Right lobe of liver (tissue), 6 donors: ENCODE results near the gene ERN1. TPM values are rescaled to one million over a fixed set of nuclear protein-coding genes. Genes with fewer than 3 reads are reported as not detected.

Source experiments
- ATAC-seq, 4 donors: fragments of 200-7000 bp; cut with Tn5 transposase; one replicate each; pipeline ENCODE4 v1.9.1; 2020; ENCODE audit warnings: mild to moderate bottlenecking in 4 of 4, moderate library complexity in 4 of 4
- DNase-seq, 3 donors: peaks; one replicate each; pipeline ENCODE4 v3.0.0-alpha.2; 2020
- H3K27ac ChIP-seq, 3 donors: fragments of 200-600 bp; one replicate each; pipeline ENCODE4 v1.8.0; 2022
- H3K27me3 ChIP-seq, 2 donors: fragments of 200-600 bp; one replicate each; pipeline ENCODE4 v1.8.0; 2022
- H3K36me3 ChIP-seq, 4 donors: fragments of 200-600 bp; sonication (generic) in 1 of 4; one replicate each; pipeline versions ENCODE4 v1.5.1 to v1.8.0; 2017 to 2022; ENCODE audit warnings: control low read depth in 1 of 4
- H3K4me1 ChIP-seq, 4 donors: fragments of 200-600 bp; sonication (generic) in 1 of 4; one replicate each; pipeline versions ENCODE4 v1.5.1 to v1.8.0; 2017 to 2022; ENCODE audit warnings: control low read depth in 1 of 4
- H3K4me3 ChIP-seq, 3 donors: fragments of 200-600 bp; one replicate each; pipeline ENCODE4 v1.8.0; 2022
- H3K9me3 ChIP-seq, 4 donors: fragments of 200-600 bp; sonication (generic) in 1 of 4; one replicate each; pipeline versions ENCODE4 v1.5.1 to v1.8.0; 2017 to 2022; ENCODE audit warnings: control low read depth in 1 of 4
- POLR2A ChIP-seq: fragments of 450-650 bp; IDR thresholded peaks from one replicate; pipeline ENCODE4 v1.6.1; 2017; ENCODE audit warnings: antibody characterized with exemption, mild to moderate bottlenecking
- WGBS: methylation state at CpG from one replicate; pipeline ENCODE4 v1.1.6; 2018; ENCODE audit warnings: low coverage, low lambda C conversion rate; ENCODE audit not compliant: insufficient coverage; ENCODE audit errors: missing lambda C conversion rate; 5-methylcytosine and 5-hydroxymethylcytosine counted together
- intact Hi-C, 2 donors: fragments of 100-400 bp; cut with DNase I; formaldehyde crosslinking; loops; one replicate each; pipeline versions ENCODE4 v1.11.2 to v1.14.1; 2022
- total RNA-seq, 6 experiments: library from RNA; depleted of rRNA in 2 of 6; stranded (reverse); fragments of >200 nt in 2 of 6; fragmentation: NEBNext Ultra II Directional in 3 of 6; extraction: Animal tissue kit (Norgen Biotek cat#: 25700) in 3 of 6; gene quantifications; one replicate each; pipeline versions ENCODE4 v1.1.0 to v1.2.4, GENCODE V29; 2016 to 2023
- TF ChIP-seq, protein P1 (sequence below), 4 donors: fragments of 200-600 bp in 3 of 4; fragments of 450-650 bp in 1 of 4; IDR thresholded peaks; one replicate each; pipeline versions ENCODE4 v1.5.1 to v1.8.0; 2016 to 2022; ENCODE audit warnings: antibody characterized with exemption in 4 of 4, mild to moderate bottlenecking in 2 of 4
- donor health status: DM: no; HTN: yes; CAD: no.
- donor health status: DM: no; HTN: no; CAD: no.
- donor health status: DM: no; HTN: no; CAD: no.
- donor health status: DM: no; HTN: yes; CAD: no.
- donor health status: DM: no; HTN: yes; CAD: no.

The ERN1 gene
- total RNA-seq, 6 experiments from 2014 or later, result 22.7 to 47.6 (median 28.7) TPM

DNA sequence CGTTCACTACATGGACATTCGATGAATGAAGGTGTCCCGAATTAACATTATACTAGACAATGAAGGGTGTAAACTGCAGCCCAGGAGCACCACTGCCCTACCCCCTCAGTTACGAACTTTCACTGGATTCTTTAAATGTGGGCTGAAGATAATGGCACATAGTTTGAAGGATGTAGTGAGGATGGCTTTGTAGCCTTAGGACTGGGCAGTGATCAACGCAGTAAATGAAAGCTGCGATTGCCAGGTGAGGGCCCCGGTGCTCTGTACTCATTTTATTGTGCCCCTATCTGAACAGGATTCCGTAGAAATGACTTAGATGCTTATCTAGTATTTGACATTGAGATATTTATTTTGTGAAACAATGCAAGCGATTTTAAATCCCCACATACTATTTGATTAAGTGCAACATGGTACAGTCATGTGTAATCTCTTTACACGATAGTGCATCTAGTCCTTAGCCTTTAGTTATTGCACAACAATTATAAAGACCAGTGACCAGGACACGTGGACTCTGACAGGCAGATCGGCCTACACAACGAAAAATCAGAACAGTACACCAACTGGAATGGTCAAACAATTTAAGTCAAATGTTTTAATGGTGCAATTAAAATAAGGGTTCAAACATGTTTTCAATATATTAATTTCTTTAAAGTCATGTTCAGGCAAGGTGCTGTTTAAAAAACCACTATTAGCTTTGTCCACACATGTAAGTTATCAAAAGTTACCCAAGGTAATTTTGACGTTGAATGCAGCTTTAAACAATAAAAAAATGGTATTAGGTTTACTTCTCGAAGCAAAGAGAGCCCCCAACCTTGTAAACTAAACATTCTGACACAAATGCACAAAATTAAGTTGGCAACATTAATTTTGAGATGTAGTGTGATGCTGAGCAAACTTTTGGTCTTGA is 17.4 kb upstream of the ERN1 start:
- ATAC-seq, result peak; percentile 28 to 54 (median 34)
- peak; percentile 27 for TF ChIP-seq POLR2A
- TF ChIP-seq, protein P1, sequence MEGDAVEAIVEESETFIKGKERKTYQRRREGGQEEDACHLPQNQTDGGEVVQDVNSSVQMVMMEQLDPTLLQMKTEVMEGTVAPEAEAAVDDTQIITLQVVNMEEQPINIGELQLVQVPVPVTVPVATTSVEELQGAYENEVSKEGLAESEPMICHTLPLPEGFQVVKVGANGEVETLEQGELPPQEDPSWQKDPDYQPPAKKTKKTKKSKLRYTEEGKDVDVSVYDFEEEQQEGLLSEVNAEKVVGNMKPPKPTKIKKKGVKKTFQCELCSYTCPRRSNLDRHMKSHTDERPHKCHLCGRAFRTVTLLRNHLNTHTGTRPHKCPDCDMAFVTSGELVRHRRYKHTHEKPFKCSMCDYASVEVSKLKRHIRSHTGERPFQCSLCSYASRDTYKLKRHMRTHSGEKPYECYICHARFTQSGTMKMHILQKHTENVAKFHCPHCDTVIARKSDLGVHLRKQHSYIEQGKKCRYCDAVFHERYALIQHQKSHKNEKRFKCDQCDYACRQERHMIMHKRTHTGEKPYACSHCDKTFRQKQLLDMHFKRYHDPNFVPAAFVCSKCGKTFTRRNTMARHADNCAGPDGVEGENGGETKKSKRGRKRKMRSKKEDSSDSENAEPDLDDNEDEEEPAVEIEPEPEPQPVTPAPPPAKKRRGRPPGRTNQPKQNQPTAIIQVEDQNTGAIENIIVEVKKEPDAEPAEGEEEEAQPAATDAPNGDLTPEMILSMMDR (IDR thresholded peaks at IDR 0.05), result no peak
- H3K4me1 ChIP-seq, result peaks cover 0 to 60% (median 24%) of the 10 kb centered on the region in 4 donors
- H3K9me3 ChIP-seq, result no peaks in the 10 kb centered on the region
- no peak for DNase-seq
- intact Hi-C loops, result no loop called here
- H3K4me3 ChIP-seq, result peak overlapping the region; percentile 82 to 89 (median 88)
- no peaks in the 10 kb centered on the region for H3K36me3 ChIP-seq
- H3K27me3 ChIP-seq, result no peaks in the 10 kb centered on the region
- 18% methylated on average over 15 of the region's 15 CpGs for WGBS
- peak overlapping the region; percentile 96 to 97 (median 97) for H3K27ac ChIP-seq

DNA sequence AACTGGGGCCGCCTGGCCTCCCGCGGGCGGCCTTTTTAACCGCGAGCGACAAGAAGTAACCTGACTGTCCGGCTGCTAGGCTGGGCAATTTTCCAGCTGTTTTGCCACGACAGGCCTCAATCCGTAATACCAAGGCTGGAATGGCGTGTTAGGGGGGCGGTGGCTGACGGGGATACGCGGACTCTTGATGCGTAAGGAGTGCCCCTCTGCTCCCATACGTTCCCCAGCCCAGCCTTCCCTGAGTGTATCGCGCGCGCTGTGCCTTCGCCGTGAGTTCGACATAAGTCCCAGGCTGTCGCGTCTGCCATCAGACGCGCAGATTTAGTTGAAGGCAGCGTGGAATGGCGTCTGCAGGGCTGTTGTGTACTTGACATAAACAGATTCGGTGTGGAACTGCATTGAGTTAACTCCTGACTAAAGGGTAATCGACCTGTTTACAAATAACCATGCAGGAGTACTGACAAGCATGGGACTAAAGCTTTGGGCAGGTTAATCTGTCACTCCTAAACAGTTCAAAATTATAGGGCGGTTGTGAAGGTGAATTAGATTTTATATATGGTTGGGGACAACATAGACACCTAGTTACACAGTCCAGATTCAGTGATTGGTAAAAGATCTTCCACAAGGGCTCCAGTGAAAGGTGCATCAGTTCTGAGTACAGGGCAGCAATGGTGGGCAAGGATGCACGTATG is 16.6 kb upstream of the ERN1 start:
- no peaks in the 10 kb centered on the region for H3K9me3 ChIP-seq
- peak overlapping the region; percentile 82 to 89 (median 88) for H3K4me3 ChIP-seq
- H3K27ac ChIP-seq, result peak overlapping the region; percentile 96 to 97 (median 97)
- ATAC-seq (peak; percentile 1 to 12 (median 6)), DNase-seq (peak; percentile 55 to 69 (median 68))
- peaks cover 0 to 52% (median 21%) of the 10 kb centered on the region in 4 donors for H3K4me1 ChIP-seq
- H3K36me3 ChIP-seq, result no peaks in the 10 kb centered on the region
- WGBS, result 0% methylated on average over 31 of the region's 34 CpGs
- no peak for TF ChIP-seq POLR2A
- TF ChIP-seq, protein P1 (IDR thresholded peaks at IDR 0.05), result no peak
- intact Hi-C loops, result no loop called here
- H3K27me3 ChIP-seq, result no peaks in the 10 kb centered on the region

DNA sequence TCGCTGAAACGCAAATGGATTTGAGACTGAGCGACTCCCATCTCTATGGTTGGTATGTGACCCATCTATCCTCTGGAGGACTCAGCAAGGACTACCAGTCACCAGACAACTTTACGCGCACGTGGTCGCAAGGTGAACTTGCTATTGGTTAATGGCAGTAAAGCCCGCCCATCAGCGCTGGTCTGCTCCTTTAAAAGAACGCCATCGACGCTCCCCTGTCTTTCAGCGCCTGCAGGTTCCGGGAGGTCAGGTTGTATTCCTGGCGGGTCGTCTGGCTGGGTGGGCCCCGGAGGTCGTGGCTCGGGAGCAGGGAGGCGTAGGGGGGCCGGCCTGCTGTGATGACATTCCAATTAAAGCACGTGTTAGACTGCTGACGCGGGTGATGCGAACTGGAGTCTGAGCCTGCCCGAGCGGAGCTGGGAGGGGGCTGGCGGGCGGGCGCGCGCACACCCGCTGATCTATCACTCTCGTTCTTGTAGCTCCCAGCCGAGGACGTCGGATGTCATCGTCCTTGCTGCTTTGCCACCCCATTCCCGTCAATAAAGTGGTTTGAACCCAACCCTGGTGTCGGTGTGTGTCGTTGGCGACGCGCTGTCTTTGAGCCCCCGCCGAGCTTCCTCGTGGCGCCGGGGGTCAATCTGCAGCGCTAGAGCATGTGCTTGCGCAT is 15.9 kb upstream of the ERN1 start:
- WGBS, result 2% methylated on average over 30 of the region's 51 CpGs
- no peaks in the 10 kb centered on the region for H3K9me3 ChIP-seq
- intact Hi-C loops, result no loop called here
- TF ChIP-seq POLR2A, result peak; percentile 99
- TF ChIP-seq, protein P1 (IDR thresholded peaks at IDR 0.05), result no peak
- no peaks in the 10 kb centered on the region for H3K36me3 ChIP-seq
- peak; percentile 82 to 92 (median 84) for ATAC-seq
- DNase-seq, result peak; percentile 96 to 98 (median 97)
- peak overlapping the region; percentile 82 to 89 (median 88) for H3K4me3 ChIP-seq
- peaks cover 0 to 45% (median 17%) of the 10 kb centered on the region in 4 donors for H3K4me1 ChIP-seq
- H3K27me3 ChIP-seq, result no peaks in the 10 kb centered on the region
- H3K27ac ChIP-seq, result peak overlapping the region; percentile 96 to 97 (median 97)

DNA sequence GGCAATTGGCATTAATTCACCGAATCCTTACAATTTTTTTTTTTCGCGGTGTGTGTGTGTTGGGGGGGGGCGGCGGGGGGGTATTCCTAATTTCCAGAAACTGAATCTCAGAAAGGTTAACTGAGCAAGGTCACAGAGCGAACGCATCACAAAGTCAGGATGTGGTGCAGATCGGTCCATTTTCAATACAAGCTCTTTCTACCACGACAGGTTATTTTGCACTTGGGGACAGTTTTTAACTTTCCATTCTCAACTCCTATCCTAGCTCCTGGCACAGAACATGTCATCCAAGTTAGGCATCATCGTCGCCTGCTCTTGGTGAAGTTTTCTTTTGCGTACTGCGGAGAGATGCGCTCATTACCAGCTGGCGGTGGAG is 15.4 kb upstream of the ERN1 start:
- DNase-seq (no peak), ATAC-seq (peak in 3 of 4 donors; percentile 0 to 1 (median 1))
- peak overlapping the region; percentile 82 to 89 (median 88) for H3K4me3 ChIP-seq
- peak overlapping the region; percentile 96 to 97 (median 97) for H3K27ac ChIP-seq
- no peaks in the 10 kb centered on the region for H3K27me3 ChIP-seq
- intact Hi-C loops, result no loop called here
- TF ChIP-seq POLR2A, result no peak
- TF ChIP-seq, protein P1 (IDR thresholded peaks at IDR 0.05), result no peak
- no peaks in the 10 kb centered on the region for H3K9me3 ChIP-seq
- no peaks in the 10 kb centered on the region for H3K36me3 ChIP-seq
- H3K4me1 ChIP-seq, result peaks cover 0 to 40% (median 15%) of the 10 kb centered on the region in 4 donors
- WGBS, result 1% methylated on average over 15 of the region's 15 CpGs
